Islet precursor cell (in vitro differentiated cells): Measurements from ENCODE around the gene OR52E6.

ENCODE experiments used
- DNase-seq: peaks from one replicate; pipeline ENCODE4 v3.0.0-alpha.2; 2018

The OR52E6 gene

DNA sequence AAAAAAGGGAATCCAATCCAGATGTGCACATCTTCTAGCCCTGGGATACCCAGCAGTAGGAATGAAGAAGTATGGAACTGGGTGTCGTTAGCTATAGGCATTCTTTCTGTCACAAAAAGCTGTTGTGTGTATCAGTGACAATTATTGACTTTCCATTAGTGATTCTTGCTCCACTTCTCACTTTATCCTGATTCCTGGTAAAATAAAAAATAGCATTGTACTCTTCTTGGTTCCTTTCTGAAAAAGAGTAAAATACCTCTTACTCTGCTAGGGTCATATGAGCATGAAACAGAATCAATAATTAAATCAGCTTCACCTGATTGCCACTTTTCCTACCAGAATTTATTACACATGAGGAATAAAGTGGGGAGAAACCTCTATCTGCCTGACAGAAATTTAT, at the start of gene OR52E6:
Gene OR52E6, minus strand, starts transcription at position 101 of the 400 bp plus-strand sequence. Its CDS starts 0 bp downstream, at position 101.
- no peak for DNase-seq

DNA sequence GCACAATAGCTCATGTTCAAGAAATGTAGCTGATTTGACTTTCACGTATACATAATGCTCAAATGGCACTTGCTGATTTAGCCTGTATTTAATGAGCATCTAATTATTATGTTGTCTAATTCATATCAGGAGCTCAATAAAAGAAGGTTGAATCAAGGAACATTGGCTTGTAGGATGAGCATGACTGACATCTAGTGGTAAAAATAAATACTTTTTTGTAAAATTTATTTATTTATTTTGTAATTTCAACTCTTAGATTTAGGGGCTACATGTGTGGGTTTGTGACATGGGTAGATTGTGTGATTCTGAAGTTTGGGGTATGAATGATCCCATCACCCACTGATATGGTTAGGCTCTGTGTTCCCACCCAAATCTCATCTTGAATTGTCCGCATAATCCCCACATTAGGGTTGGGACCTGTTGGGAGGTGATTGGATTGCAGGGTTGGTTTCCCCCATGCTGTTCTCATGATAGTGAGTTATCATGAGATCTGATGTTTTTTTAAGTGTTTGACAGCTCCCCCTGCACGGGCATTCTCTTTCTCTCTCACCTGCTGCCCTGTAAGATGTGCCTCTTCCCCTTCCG, 49.6 kb upstream of the OR52E6 start:
- no peak for DNase-seq

GRCh38 chr11:5887661-5888060, 46.0 kb upstream of the OR52E6 start:
- DNase-seq: no peak

- no peak for DNase-seq
Measured at GRCh38 chr11:5887172-5887571, 45.5 kb upstream of the OR52E6 start.

DNA sequence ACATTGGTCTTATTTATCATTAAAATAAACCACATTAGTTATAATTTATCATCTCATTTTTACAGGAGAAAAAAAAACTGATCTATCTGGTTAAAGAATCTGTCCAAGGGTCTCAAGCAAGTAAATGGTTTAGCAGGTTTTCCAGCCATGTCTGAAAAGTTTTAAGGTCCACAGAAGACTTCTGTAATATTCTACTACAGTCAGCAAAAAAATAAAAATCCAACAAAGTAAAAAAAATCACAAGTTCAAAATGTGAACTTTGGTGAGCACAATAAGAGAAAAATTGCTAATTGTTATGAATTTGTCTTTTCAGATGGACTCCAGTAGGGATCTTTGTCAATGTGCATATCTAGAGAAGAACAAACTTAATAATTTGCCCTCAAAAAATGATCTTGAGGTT, 40.1 kb upstream of the OR52E6 start:
- no peak for DNase-seq

- no peak for DNase-seq
Measured at GRCh38 chr11:5880329-5880728, 38.6 kb upstream of the OR52E6 start, which contains the start of gene OR52E4. TSS of gene OR52E4 (plus strand) at chr11:5880629. CDS start at chr11:5884293, 3,664 bp downstream.

- no peak for DNase-seq
Measured at GRCh38 chr11:5878564-5878963, 36.9 kb upstream of the OR52E6 start.

DNA sequence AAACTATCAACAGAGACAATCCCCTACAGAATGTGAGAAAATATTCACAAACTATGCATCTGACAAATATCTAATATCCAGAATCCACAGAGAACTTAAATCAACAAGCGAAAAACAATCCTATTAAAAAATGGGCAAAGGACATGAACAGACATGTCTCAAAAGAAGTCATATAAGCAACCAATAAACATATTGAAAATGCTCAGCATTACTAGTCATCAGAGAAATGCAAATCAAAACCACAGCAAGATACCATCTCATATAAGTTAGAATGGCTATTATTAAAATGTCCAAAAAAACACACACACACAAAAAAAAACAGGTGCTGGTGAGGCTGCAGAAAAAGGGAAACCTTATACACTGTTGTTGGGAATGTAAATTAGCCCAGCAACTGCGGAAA, 24.1 kb upstream of the OR52E6 start:
- no peak for DNase-seq

- DNase-seq: no peak
Measured at GRCh38 chr11:5857590-5857989, 15.9 kb upstream of the OR52E6 start, which contains the start of gene OR52E8. TSS of gene OR52E8 (minus strand) at chr11:5857690. CDS start at chr11:5857690, 0 bp downstream.

DNA sequence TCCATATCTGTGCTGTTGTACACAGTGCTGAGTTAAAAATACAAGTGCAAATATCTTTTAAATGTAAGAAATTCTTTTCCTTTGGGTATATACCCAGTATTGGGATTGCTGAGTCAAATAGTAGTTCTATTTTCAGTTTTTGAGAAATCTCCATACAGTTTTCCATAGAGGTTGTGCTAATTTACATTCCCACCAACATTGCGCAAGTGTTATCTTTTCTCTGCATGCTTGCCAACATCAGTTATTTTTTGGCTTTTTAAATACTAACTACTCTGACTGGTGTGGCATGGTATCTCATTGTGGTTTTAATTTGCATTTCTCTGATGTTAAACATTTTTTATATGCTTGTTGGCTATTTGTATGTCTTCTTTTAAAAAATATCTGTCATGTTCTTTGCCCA, 9.3 kb upstream of the OR52E6 start:
- no peak for DNase-seq

DNA sequence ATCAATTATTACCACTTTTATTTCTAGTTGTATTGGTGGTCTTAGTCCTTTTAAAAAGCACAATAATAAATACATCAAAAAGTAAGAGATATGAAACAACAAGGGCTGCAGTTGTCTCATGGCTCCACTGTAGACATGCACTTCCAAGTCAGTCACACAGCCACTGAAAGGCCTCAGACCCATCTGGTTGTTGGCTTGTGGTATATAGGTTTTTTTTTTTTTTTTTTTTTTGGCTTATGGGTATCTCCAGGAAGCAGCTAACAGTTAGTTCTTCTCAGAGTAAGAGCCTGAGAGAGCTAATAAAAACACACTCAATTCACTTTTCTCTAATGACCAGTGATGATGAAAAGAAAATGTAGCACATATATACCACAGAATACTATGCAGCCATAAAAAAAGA, 6.0 kb upstream of the OR52E6 start:
- DNase-seq: no peak

DNA sequence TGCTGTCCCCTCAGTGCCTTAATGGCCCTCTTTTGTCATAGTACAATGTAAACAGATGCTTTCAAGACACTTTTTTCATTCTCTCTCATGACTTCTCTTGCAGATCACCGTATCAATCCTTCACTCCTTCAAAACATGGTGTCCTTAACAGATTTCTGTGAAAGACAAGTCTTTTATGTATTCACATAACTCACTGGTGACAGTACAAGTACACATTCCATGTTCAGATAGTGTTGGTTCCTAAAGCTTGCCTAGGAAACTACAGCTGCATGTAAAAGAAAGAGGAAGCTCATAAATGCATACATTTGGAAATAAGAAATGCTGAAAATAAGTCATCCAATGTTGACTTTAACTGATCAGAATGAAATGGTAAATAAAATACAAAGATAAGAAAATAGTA, 5.0 kb upstream of the OR52E6 start:
- DNase-seq: no peak

- no peak for DNase-seq
Measured at GRCh38 chr11:5837695-5838094, 4.0 kb downstream of the OR52E6 start.

GRCh38 chr11:5833446-5833845, 8.3 kb downstream of the OR52E6 start:
- no peak for DNase-seq

GRCh38 chr11:5831196-5831829, 10.4 kb downstream of the OR52E6 start:
- peak; percentile 88 for DNase-seq

GRCh38 chr11:5818245-5818886, 23.3 kb downstream of the OR52E6 start:
- no peak for DNase-seq

- no peak for DNase-seq
Measured at GRCh38 chr11:5815534-5815933, 26.2 kb downstream of the OR52E6 start.

DNA sequence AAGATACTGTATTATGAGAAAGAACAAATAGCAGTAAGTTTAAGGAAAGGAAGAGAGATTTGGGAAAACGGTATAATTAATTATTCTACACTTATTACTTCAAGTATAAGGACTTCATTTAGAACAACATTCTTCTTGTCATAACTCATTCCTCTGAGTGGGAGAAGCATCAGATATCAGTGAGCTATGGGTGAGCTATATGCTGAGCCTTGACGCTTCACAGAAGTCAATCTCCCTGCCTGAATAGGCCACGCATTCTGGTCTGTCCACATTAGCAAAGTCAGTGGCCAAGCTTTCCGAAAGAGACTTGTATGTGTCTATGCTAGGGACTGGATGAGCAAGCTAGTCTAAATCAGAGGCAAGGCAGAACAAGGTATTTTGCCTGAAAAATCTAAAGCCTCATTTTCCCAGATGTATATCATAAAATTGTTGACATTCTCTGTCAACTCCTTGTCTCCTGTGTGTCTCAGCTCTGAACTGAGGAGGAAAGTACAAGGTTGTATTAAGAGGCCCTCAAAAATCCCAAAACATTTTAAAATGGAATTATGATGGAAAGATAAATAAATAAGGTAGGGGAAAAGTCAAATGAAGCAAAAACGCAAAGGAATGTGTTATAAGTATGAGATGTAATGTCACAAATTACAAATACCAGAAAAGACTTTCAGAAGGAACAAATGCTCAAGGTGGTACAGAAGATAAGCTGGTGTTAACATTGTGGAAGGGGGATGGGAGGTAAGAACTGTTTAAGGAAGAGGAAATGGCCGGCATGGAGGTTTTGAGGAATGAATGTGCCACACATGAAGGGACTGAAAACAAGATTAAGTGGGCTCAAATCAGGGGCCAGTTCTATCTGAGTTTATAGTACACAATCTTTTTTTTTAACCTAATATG, 31.5 kb downstream of the OR52E6 start:
- DNase-seq: no peak

GRCh38 chr11:5809122-5809519, 32.6 kb downstream of the OR52E6 start:
- DNase-seq: no peak

GRCh38 chr11:5808500-5809121, 33.1 kb downstream of the OR52E6 start, which contains the start of gene OR52N2:
TSS of gene OR52N2 (plus strand) at chr11:5808924. CDS start at chr11:5820336, 11,412 bp downstream.
- DNase-seq: peak; percentile 82

GRCh38 chr11:5807580-5807979, 34.1 kb downstream of the OR52E6 start:
- DNase-seq: peak; percentile 69

DNA sequence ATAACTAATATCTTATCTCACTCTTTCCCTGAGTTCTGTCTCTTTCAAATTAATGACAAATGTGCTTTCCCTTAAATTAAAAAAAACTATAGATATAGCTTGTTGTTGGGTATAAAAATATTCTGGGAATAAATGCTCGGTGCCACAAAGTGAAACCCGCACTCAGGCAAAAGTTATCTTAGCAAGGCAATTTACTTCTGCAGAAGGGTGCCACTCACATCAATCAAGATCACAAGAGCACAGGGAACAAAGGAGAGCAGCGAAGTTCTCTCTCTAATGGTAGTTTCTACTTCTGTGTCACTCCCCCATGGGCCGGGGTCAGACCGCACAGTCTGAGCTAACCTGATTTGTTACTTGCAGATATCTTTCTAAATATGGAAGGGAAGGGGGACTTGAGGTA, 37.7 kb downstream of the OR52E6 start:
- DNase-seq: no peak

GRCh38 chr11:5796541-5796940, 45.2 kb downstream of the OR52E6 start:
- no peak for DNase-seq
